ENCODE results near the gene DENND6B.

DENND6B gene

GRCh38 chr22:50272044-50272802 lies 54.6 kb downstream of the DENND6B start:
- DNase-seq (ENCODE audit: low spot score): peak; percentile 40

GRCh38 chr22:50271519-50271970 lies 55.3 kb downstream of the DENND6B start:
- peak; percentile 74 for DNase-seq (ENCODE audit: low spot score)

- no peak for DNase-seq (ENCODE audit: low spot score)
Measured at GRCh38 chr22:50270666-50271394, 56.0 kb downstream of the DENND6B start.

- no peak for DNase-seq (ENCODE audit: low spot score)
Measured at GRCh38 chr22:50269970-50270665, 56.7 kb downstream of the DENND6B start, which contains the start of gene MAPK11. Gene MAPK11 (minus strand): TSS chr22:50270380. CDS start chr22:50270292, 88 bp downstream.

GRCh38 chr22:50269573-50269969 lies 57.2 kb downstream of the DENND6B start:
- DNase-seq (ENCODE audit: low spot score): no peak

- no peak for DNase-seq (ENCODE audit: low spot score)
Measured at GRCh38 chr22:50268655-50269113, 58.1 kb downstream of the DENND6B start.

- DNase-seq (ENCODE audit: low spot score): no peak
Measured at GRCh38 chr22:50267591-50268390, 59.0 kb downstream of the DENND6B start.

GRCh38 chr22:50266994-50267393 lies 59.8 kb downstream of the DENND6B start:
- DNase-seq (ENCODE audit: low spot score): no peak

- no peak for DNase-seq (ENCODE audit: low spot score)
Measured at GRCh38 chr22:50264946-50265669, 61.7 kb downstream of the DENND6B start.

GRCh38 chr22:50264104-50264745 lies 62.6 kb downstream of the DENND6B start:
- DNase-seq (ENCODE audit: low spot score): no peak

GRCh38 chr22:50262973-50263617 lies 63.7 kb downstream of the DENND6B start:
- no peak for DNase-seq (ENCODE audit: low spot score)

GRCh38 chr22:50262460-50262911 lies 64.3 kb downstream of the DENND6B start:
- no peak for DNase-seq (ENCODE audit: low spot score)

GRCh38 chr22:50261615-50262459 lies 65.0 kb downstream of the DENND6B start, which contains the start of gene MAPK12:
Gene MAPK12 (minus strand): TSS chr22:50261683. CDS start chr22:50261509, 174 bp downstream.
- peak; percentile 65 for DNase-seq (ENCODE audit: low spot score)

- DNase-seq (ENCODE audit: low spot score): peak; percentile 56
Measured at GRCh38 chr22:50260801-50261614, 65.8 kb downstream of the DENND6B start.

GRCh38 chr22:50260434-50260800 lies 66.4 kb downstream of the DENND6B start:
- DNase-seq (ENCODE audit: low spot score): no peak

- DNase-seq (ENCODE audit: low spot score): no peak
Measured at GRCh38 chr22:50259302-50259701, 67.5 kb downstream of the DENND6B start.
